ENCODE data around the gene FUOM. TPM values are rescaled to one million over a fixed set of nuclear protein-coding genes. Genes with fewer than 3 reads are reported as not detected.

The FUOM gene
- total RNA-seq, 1 experiment from 2014 or later, result 31.3 TPM

- TF ChIP-seq IRF1 (CRISPR knock-in tag; IDR thresholded peaks at IDR 0.05) (no peak), ZNF317 (CRISPR knock-in tag; IDR thresholded peaks at IDR 0.05; ENCODE audit: borderline replicate concordance, low read depth) (no peak), MLX (CRISPR knock-in tag; IDR thresholded peaks at IDR 0.05) (no peak), ZNF121 (CRISPR knock-in tag; IDR thresholded peaks at IDR 0.05) (no peak), OVOL2 (CRISPR knock-in tag; IDR thresholded peaks at IDR 0.05; ENCODE audit: borderline replicate concordance) (no peak), E2F5 (CRISPR knock-in tag; IDR thresholded peaks at IDR 0.05) (no peak), E2F1 (CRISPR knock-in tag; IDR thresholded peaks at IDR 0.05) (no peak), MYBL2 (CRISPR knock-in tag; IDR thresholded peaks at IDR 0.05) (no peak), ZNF263 (CRISPR knock-in tag; IDR thresholded peaks at IDR 0.05; ENCODE audit: low read depth) (no peak), IRF2 (CRISPR knock-in tag; IDR thresholded peaks at IDR 0.05; ENCODE audit: borderline replicate concordance, low read depth) (no peak), ZBTB21 (CRISPR knock-in tag; IDR thresholded peaks at IDR 0.05; ENCODE audit: borderline replicate concordance) (no peak), ZMAT4 (CRISPR knock-in tag; IDR thresholded peaks at IDR 0.05) (no peak), NFE2L1 (CRISPR knock-in tag; IDR thresholded peaks at IDR 0.05) (no peak), ZNF232 (CRISPR knock-in tag; IDR thresholded peaks at IDR 0.05) (no peak), ZBTB43 (CRISPR knock-in tag; IDR thresholded peaks at IDR 0.05) (no peak), RORB (CRISPR knock-in tag; IDR thresholded peaks at IDR 0.05) (no peak)
These were observed 26.3 kb upstream of the FUOM start (continued) for GRCh38 chr10:133384071-133384470.

- Mint-ChIP-seq H3K27me3 (ENCODE audit: low read depth) (peaks cover 22% of the 10 kb centered on the region), H3K36me3 (no peaks in the 10 kb centered on the region), H3K27ac (no peak overlapping the region), H3K9me3 (no peaks in the 10 kb centered on the region), H3K4me3 (no peak overlapping the region), H3K4me1 (no peaks in the 10 kb centered on the region)
- no peak for TF ChIP-seq ATF3 (CRISPR knock-in tag; conservative IDR thresholded peaks at IDR 0.05)
- TF ChIP-seq TEAD1 (CRISPR knock-in tag; IDR thresholded peaks at IDR 0.05), result no peak
- no peak for TF ChIP-seq E2F5 (CRISPR knock-in tag; IDR thresholded peaks at IDR 0.05)
- no peak for TF ChIP-seq ERG (CRISPR knock-in tag; IDR thresholded peaks at IDR 0.05)
- no peak for TF ChIP-seq EMX1 (CRISPR knock-in tag; IDR thresholded peaks at IDR 0.05)
- TF ChIP-seq ZNF396 (CRISPR knock-in tag; IDR thresholded peaks at IDR 0.05; ENCODE audit: borderline replicate concordance), result no peak
- TF ChIP-seq MXD4 (CRISPR knock-in tag; IDR thresholded peaks at IDR 0.05; ENCODE audit: borderline replicate concordance), result no peak
- no peak for TF ChIP-seq ZBTB21 (CRISPR knock-in tag; IDR thresholded peaks at IDR 0.05; ENCODE audit: borderline replicate concordance)
- TF ChIP-seq SP1 (CRISPR knock-in tag; conservative IDR thresholded peaks at IDR 0.05), result no peak
- TF ChIP-seq ATF6 (CRISPR knock-in tag; IDR thresholded peaks at IDR 0.05), result no peak
- TF ChIP-seq ATF1 (CRISPR knock-in tag; IDR thresholded peaks at IDR 0.05), result no peak
- TF ChIP-seq HMGXB4 (CRISPR knock-in tag; IDR thresholded peaks at IDR 0.05), result no peak
- CTCF ChIA-PET, result no interaction called here
- DNase-seq (ENCODE audit: low spot score) (no peak), ATAC-seq (no peak)
- POLR2A ChIA-PET, result no interaction called here
These were observed 25.7 kb upstream of the FUOM start for GRCh38 chr10:133383551-133383950.

Measured in WTC11 (cell line).